ENCODE measurements around the gene QKI. TPM values are rescaled to one million over a fixed set of nuclear protein-coding genes. Genes with fewer than 3 reads are reported as not detected.

Gene QKI
- total RNA-seq, 1 donor from 2014 or later: 95.0 TPM

DNA sequence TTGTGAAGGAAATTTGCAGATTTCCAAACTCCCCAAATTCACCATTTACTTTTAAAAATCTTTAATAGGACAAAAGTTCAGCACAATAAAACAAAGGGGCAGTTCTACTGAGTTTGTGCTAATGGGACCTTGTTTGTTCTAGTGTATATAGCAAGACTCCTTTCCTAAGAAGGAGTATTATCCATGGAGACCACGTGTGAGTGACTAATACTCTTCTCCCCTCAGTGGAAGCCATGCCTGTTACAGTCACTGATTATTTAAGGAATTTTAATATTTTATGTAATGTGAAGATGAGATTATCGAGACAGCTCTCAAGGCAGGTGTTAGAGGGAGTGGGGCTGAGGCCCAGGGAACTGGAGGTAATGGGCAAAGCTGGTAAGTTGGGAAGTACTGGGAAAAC, 16.4 kb upstream of the QKI start:
- TF ChIP-seq, protein P1, sequence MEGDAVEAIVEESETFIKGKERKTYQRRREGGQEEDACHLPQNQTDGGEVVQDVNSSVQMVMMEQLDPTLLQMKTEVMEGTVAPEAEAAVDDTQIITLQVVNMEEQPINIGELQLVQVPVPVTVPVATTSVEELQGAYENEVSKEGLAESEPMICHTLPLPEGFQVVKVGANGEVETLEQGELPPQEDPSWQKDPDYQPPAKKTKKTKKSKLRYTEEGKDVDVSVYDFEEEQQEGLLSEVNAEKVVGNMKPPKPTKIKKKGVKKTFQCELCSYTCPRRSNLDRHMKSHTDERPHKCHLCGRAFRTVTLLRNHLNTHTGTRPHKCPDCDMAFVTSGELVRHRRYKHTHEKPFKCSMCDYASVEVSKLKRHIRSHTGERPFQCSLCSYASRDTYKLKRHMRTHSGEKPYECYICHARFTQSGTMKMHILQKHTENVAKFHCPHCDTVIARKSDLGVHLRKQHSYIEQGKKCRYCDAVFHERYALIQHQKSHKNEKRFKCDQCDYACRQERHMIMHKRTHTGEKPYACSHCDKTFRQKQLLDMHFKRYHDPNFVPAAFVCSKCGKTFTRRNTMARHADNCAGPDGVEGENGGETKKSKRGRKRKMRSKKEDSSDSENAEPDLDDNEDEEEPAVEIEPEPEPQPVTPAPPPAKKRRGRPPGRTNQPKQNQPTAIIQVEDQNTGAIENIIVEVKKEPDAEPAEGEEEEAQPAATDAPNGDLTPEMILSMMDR (conservative IDR thresholded peaks at IDR 0.05; ENCODE audit: low read depth, low read length): no peak
- no peak overlapping the region for H3K4me3 ChIP-seq (ENCODE audit: low read depth, low read length)
- no peak for DNase-seq (ENCODE audit: low read depth)

DNA sequence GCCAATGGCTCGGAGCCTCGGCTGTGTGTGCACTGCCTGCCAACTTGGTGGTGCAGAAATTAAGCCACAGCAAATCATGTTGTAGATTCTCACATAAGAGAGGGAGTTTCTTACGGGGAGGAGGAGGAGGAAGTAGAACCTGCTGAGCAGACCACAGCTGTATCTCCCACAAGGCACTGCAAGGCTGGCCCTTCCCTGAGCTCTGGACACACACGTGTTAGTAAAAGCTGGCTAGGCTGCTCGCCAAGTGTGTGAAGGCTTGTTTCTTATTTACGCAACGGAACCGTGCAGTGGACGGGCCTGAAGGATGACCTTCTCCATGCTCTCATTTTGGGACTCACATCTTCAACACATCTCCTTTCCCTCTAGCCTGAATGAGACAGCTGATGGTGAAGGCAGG, 15.7 kb upstream of the QKI start:
- TF ChIP-seq, protein P1 (conservative IDR thresholded peaks at IDR 0.05; ENCODE audit: low read depth, low read length): no peak

DNA sequence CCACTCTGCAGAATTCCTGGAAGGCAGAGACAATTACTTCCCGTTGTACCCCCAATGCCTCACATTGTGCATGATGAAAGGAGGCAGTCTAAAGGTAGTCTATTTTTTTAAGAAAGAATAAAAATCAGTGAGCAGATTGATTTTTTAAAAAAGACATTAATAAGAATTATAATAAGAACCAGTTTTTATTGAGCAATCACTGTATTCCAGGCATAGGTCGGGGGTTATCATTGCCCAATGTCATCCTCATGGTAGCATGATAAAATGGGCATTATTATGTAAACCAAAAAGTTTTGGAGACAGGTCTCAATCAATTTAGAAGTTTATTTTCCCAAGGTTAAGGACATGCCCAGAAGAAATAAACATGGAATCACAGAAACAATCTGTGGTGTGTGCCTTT, 14.0 kb upstream of the QKI start:
- H3K4me3 ChIP-seq (ENCODE audit: low read depth, low read length): no peak overlapping the region
- DNase-seq (ENCODE audit: low read depth): no peak
- TF ChIP-seq, protein P1 (conservative IDR thresholded peaks at IDR 0.05; ENCODE audit: low read depth, low read length): no peak

More for the DNA sequence above, 15.7 kb upstream of the QKI start:
- no peak overlapping the region for H3K4me3 ChIP-seq (ENCODE audit: low read depth, low read length)
- no peak for DNase-seq (ENCODE audit: low read depth)

DNA sequence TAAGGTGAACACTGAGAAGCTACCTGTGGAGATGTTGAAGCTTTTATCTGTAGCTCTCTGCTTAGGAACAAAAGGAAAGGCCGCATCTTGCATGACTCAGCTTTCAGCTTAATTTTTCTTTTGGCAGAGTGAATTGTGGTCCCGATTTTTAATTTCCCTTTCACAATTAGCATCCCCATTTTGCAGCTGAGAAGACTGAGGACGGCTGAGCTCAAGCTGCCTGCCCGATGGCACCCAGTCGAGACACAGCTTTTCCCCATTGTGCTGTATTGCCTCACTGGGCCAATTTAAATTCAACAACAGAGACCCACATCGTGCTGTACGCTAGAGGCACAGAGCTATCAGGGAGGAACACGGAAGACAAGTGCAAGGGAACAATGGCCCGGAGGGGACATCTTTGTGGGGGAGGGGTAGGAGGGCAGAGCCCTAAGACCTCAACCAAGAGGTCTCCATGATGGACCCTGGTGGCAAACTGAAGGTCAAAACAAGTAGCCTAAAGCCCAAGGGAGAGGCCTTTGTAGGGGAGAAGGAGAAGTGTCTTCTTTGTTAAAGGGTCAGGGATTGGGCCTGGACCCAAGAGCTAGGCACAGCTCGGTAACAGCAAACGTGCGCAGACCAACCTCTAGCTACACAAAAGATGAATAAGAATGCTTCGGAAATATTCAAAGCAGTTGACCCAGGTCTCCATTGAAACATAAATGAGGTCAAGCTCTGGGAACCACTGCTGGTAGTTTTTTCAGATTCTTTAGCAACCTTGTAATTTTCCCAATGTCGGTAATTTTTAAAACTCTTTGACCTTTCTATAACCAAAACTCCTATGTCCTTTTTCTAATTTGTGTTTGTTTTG, 13.3 kb upstream of the QKI start:
- TF ChIP-seq, protein P1 (conservative IDR thresholded peaks at IDR 0.05; ENCODE audit: low read depth, low read length): no peak
- DNase-seq (ENCODE audit: low read depth): no peak
- H3K4me3 ChIP-seq (ENCODE audit: low read depth, low read length): no peak overlapping the region

DNA sequence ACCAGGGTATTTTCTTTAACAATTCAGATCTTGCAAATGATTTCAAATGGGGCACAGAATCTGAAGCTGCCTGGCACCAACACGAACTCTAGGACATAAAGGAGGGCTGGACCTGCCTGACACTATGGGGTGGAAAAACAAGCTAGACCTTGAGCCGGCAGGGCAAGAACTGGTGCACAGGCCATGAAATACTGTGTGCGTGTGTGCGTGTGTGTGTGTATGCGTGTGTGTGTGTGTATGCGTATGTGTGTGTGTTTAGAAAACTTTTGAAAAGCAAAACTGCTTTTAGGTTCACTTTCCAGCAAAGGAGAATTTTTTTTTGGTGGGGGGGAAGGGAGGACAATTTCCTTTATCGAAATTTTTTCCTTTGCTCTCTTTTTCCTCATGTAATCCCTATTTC, 11.9 kb upstream of the QKI start:
- TF ChIP-seq, protein P1 (conservative IDR thresholded peaks at IDR 0.05; ENCODE audit: low read depth, low read length): no peak
- H3K4me3 ChIP-seq (ENCODE audit: low read depth, low read length): no peak overlapping the region

DNA sequence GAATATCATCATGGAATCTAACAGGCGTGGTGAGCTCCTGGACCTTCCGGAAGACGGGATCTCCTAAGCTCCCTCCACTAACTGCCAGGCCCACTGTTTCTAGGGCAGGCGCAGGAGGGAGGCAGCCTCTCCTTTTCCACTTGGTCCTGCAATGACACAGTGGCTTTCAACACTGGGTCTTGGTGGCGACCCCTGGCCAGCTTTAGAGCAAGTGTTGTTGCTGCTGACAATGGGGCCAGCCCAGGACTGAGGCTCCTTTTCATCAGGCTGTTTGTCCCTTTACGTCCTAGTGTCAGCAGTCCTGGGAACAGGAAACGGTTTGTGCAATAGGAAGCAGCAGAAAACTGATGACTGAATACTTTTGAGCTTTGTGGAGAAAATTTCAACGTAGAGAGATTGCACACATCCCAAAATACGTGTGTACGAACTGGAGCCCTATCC, 9.7 kb upstream of the QKI start:
- TF ChIP-seq, protein P1 (conservative IDR thresholded peaks at IDR 0.05; ENCODE audit: low read depth, low read length): no peak
- H3K4me3 ChIP-seq (ENCODE audit: low read depth, low read length): no peak overlapping the region
- no peak for DNase-seq (ENCODE audit: low read depth)

More for the DNA sequence above, 11.9 kb upstream of the QKI start:
- no peak for DNase-seq (ENCODE audit: low read depth)
